HUES6 (cell line): Measurements from ENCODE around the gene FCRL2.

Experiments
- H3K27ac ChIP-seq: 2 replicates; pipeline ENCODE4 v1.7.0; 2013; ENCODE audit warnings: low read depth, mild to moderate bottlenecking, low read length, inconsistent platforms
- H3K27me3 ChIP-seq: 2 replicates; pipeline ENCODE4 v1.6.1; 2013; ENCODE audit warnings: low read length; ENCODE audit not compliant: control insufficient read depth, insufficient read depth
- H3K36me3 ChIP-seq: 2 replicates; pipeline ENCODE4 v1.6.1; 2013; ENCODE audit warnings: low read length; ENCODE audit not compliant: control insufficient read depth, insufficient read depth
- H3K4me1 ChIP-seq: 2 replicates; pipeline ENCODE4 v1.6.1; 2013; ENCODE audit warnings: low read length; ENCODE audit not compliant: control insufficient read depth, insufficient read depth
- H3K4me3 ChIP-seq: 2 replicates; pipeline ENCODE4 v1.5.1; 2013; ENCODE audit warnings: low read depth, low read length
- H3K9ac ChIP-seq: one replicate; pipeline ENCODE4 v1.6.1; 2013; ENCODE audit warnings: mild to moderate bottlenecking, low read length
- H3K9me3 ChIP-seq: 2 replicates; pipeline ENCODE4 v1.6.1; 2013; ENCODE audit warnings: low read depth, low read length; ENCODE audit not compliant: control insufficient read depth, insufficient read depth

The FCRL2 gene

GRCh38 chr1:157782931-157783330 lies 6.0 kb upstream of the FCRL2 start:
- no peaks in the 10 kb centered on the region; the same call in 1 of the 2 replicates for H3K27me3 ChIP-seq
- H3K4me3 ChIP-seq, result no peak overlapping the region
- H3K4me1 ChIP-seq, result no peaks in the 10 kb centered on the region
- H3K9ac ChIP-seq, result no peak overlapping the region
- no peaks in the 10 kb centered on the region for H3K36me3 ChIP-seq
- no peaks in the 10 kb centered on the region for H3K9me3 ChIP-seq
- H3K27ac ChIP-seq, result no peak overlapping the region

- Histone ChIP-seq H3K4me3 (no peak overlapping the region), H3K9ac (no peak overlapping the region), H3K4me1 (no peaks in the 10 kb centered on the region), H3K27me3 (no peaks in the 10 kb centered on the region; the same call in 1 of the 2 replicates), H3K27ac (no peak overlapping the region), H3K9me3 (no peaks in the 10 kb centered on the region), H3K36me3 (no peaks in the 10 kb centered on the region)
Observed at GRCh38 chr1:157781048-157781447, 4.1 kb upstream of the FCRL2 start.

GRCh38 chr1:157775101-157775870 lies 1.6 kb downstream of the FCRL2 start:
- Histone ChIP-seq H3K4me3 (no peak overlapping the region), H3K9ac (no peak overlapping the region), H3K4me1 (peaks cover 5% of the 10 kb centered on the region; the same call in 1 of the 2 replicates), H3K9me3 (no peaks in the 10 kb centered on the region), H3K36me3 (no peaks in the 10 kb centered on the region), H3K27me3 (no peaks in the 10 kb centered on the region), H3K27ac (no peak overlapping the region)

GRCh38 chr1:157774412-157774811 lies 2.5 kb downstream of the FCRL2 start:
- H3K4me1 ChIP-seq, result peaks cover 5% of the 10 kb centered on the region; the same call in 1 of the 2 replicates
- no peaks in the 10 kb centered on the region for H3K36me3 ChIP-seq
- no peak overlapping the region for H3K4me3 ChIP-seq
- no peak overlapping the region for H3K9ac ChIP-seq
- no peaks in the 10 kb centered on the region for H3K27me3 ChIP-seq
- H3K27ac ChIP-seq, result no peak overlapping the region
- no peaks in the 10 kb centered on the region for H3K9me3 ChIP-seq

- H3K27me3 ChIP-seq, result no peaks in the 10 kb centered on the region
- H3K4me1 ChIP-seq, result peaks cover 5% of the 10 kb centered on the region; the same call in 1 of the 2 replicates
- no peaks in the 10 kb centered on the region for H3K9me3 ChIP-seq
- no peak overlapping the region for H3K9ac ChIP-seq
- H3K27ac ChIP-seq, result no peak overlapping the region
- H3K4me3 ChIP-seq, result no peak overlapping the region
- no peaks in the 10 kb centered on the region for H3K36me3 ChIP-seq
Observed at GRCh38 chr1:157773493-157774350, 3.2 kb downstream of the FCRL2 start.

GRCh38 chr1:157771661-157772425 lies 5.1 kb downstream of the FCRL2 start:
- no peak overlapping the region for H3K27ac ChIP-seq
- H3K9ac ChIP-seq, result no peak overlapping the region
- no peaks in the 10 kb centered on the region for H3K36me3 ChIP-seq
- H3K4me1 ChIP-seq, result peaks cover 5% of the 10 kb centered on the region; the same call in 1 of the 2 replicates
- H3K4me3 ChIP-seq, result no peak overlapping the region
- H3K9me3 ChIP-seq, result no peaks in the 10 kb centered on the region
- H3K27me3 ChIP-seq, result no peaks in the 10 kb centered on the region

- no peaks in the 10 kb centered on the region for H3K27me3 ChIP-seq
- no peaks in the 10 kb centered on the region for H3K9me3 ChIP-seq
- no peak overlapping the region for H3K4me3 ChIP-seq
- H3K4me1 ChIP-seq, result peaks cover 5% of the 10 kb centered on the region; the same call in 1 of the 2 replicates
- no peaks in the 10 kb centered on the region for H3K36me3 ChIP-seq
- H3K9ac ChIP-seq, result no peak overlapping the region
- no peak overlapping the region for H3K27ac ChIP-seq
Observed at GRCh38 chr1:157770442-157771043, 6.4 kb downstream of the FCRL2 start.

GRCh38 chr1:157766792-157767191 lies 10.1 kb downstream of the FCRL2 start:
- Histone ChIP-seq H3K9ac (no peak overlapping the region), H3K4me1 (no peaks in the 10 kb centered on the region), H3K4me3 (no peak overlapping the region), H3K36me3 (no peaks in the 10 kb centered on the region), H3K9me3 (no peaks in the 10 kb centered on the region), H3K27me3 (no peaks in the 10 kb centered on the region), H3K27ac (no peak overlapping the region)

GRCh38 chr1:157758018-157758417 lies 18.9 kb downstream of the FCRL2 start:
- H3K4me1 ChIP-seq, result peaks cover 7% of the 10 kb centered on the region
- H3K27ac ChIP-seq, result no peak overlapping the region
- H3K27me3 ChIP-seq, result no peaks in the 10 kb centered on the region
- no peaks in the 10 kb centered on the region for H3K36me3 ChIP-seq
- no peaks in the 10 kb centered on the region; the same call in 1 of the 2 replicates for H3K9me3 ChIP-seq
- H3K4me3 ChIP-seq, result no peak overlapping the region
- H3K9ac ChIP-seq, result no peak overlapping the region

- Histone ChIP-seq H3K4me3 (no peak overlapping the region), H3K4me1 (peaks cover 7% of the 10 kb centered on the region), H3K36me3 (no peaks in the 10 kb centered on the region), H3K27ac (no peak overlapping the region), H3K9me3 (no peaks in the 10 kb centered on the region; the same call in 1 of the 2 replicates), H3K9ac (no peak overlapping the region), H3K27me3 (no peaks in the 10 kb centered on the region)
Observed at GRCh38 chr1:157753611-157754010, 23.3 kb downstream of the FCRL2 start.
